H1 (cell line): ENCODE results near the gene SUCNR1. TPM values are rescaled to one million over a fixed set of nuclear protein-coding genes. Genes with fewer than 3 reads are reported as not detected.
"Not testable (repeated sequence)": the region's sequence is repeated elsewhere in the genome, so short reads cannot be mapped to it uniquely, and the experiment has no call there.

Source experiments
- CTCF ChIA-PET: fragments of 300-600 bp; sonication (Branson Sonifier 250); formaldehyde crosslinking; loops from one replicate; lab custom pipeline; 2021; ENCODE audit not compliant: partially characterized antibody; lab: Charles Lee
- POLR2A ChIA-PET: fragments of 300-600 bp; sonication (Branson Sonifier 250); formaldehyde crosslinking; loops from one replicate; lab custom pipeline; 2021; ENCODE audit warnings: inconsistent platforms; ENCODE audit not compliant: partially characterized antibody; lab: Charles Lee
- DNase-seq, 2 experiments: peaks; one replicate each; pipeline versions ENCODE4 v3.0.0 to v3.0.0-alpha.2; 2010 to 2022; ENCODE audit warnings: low spot score in 2 of 2, low read depth in 1 of 2, mixed read lengths in 1 of 2
- FAIRE-seq: peaks from 2 replicates; lab custom pipeline; 2011; peaks lifted over from hg19 to GRCh38; lab: Jason Lieb, UNC
- H2AFZ ChIP-seq: 2 replicates; pipeline ENCODE4 v1.8.1; 2012; ENCODE audit warnings: low read length, inconsistent platforms
- H2AK5ac ChIP-seq: 2 replicates; pipeline ENCODE4 v1.6.1; 2013; ENCODE audit warnings: low read depth, low read length
- H2BK120ac ChIP-seq: replicated peaks from 2 replicates; pipeline ENCODE3; 2013; ENCODE audit warnings: low read depth, low read length, inconsistent platforms
- H2BK12ac ChIP-seq: 2 replicates; pipeline ENCODE4 v1.6.1; 2013; ENCODE audit warnings: low read depth, low read length
- H2BK15ac ChIP-seq: 2 replicates; pipeline ENCODE4 v1.6.1; 2013; ENCODE audit warnings: low read length
- H2BK20ac ChIP-seq: 2 replicates; pipeline ENCODE4 v1.6.1; 2013; ENCODE audit warnings: low read length
- H2BK5ac ChIP-seq: 2 replicates; pipeline ENCODE4 v1.6.1; 2013; ENCODE audit warnings: low read depth, low read length
- H3K14ac ChIP-seq: 2 replicates; pipeline ENCODE4 v1.6.1; 2013; ENCODE audit warnings: inconsistent platforms; ENCODE audit not compliant: insufficient read length
- H3K18ac ChIP-seq: 2 replicates; pipeline ENCODE4 v1.6.1; 2013; ENCODE audit warnings: low read length; ENCODE audit errors: extremely low read depth
- H3K23ac ChIP-seq: 2 replicates; pipeline ENCODE4 v1.6.1; 2013; ENCODE audit warnings: inconsistent platforms; ENCODE audit not compliant: insufficient read length
- H3K23me2 ChIP-seq: 2 replicates; pipeline ENCODE4 v1.6.1; 2013; ENCODE audit warnings: low read depth, low read length
- H3K27ac ChIP-seq: 2 replicates; pipeline ENCODE4 v1.6.1; 2011; ENCODE audit warnings: low read depth, low read length, inconsistent platforms
- H3K27me3 ChIP-seq, 4 experiments: replicated peaks in 1 of 4; 1 replicate in 1 of 4; 2 replicates in 3 of 4; pipeline versions ENCODE4 v1.6.1 to v1.8.1; 2011 to 2013; ENCODE audit warnings: low read length in 3 of 4, mild to moderate bottlenecking in 3 of 4, inconsistent platforms in 2 of 4, mixed read lengths in 2 of 4, moderate library complexity in 1 of 4; ENCODE audit not compliant: control insufficient read depth in 3 of 4, insufficient read depth in 3 of 4; ENCODE audit errors: extremely low read depth in 1 of 4
- H3K36me3 ChIP-seq, 4 experiments: 2 replicates each; pipeline versions ENCODE4 v1.6.1 to v1.8.1; 2011 to 2013; ENCODE audit warnings: mild to moderate bottlenecking in 4 of 4, low read length in 3 of 4, moderate library complexity in 2 of 4, control low read depth in 1 of 4, inconsistent platforms in 1 of 4; ENCODE audit not compliant: insufficient read depth in 4 of 4, control insufficient read depth in 2 of 4
- H3K4ac ChIP-seq: replicated peaks from 2 replicates; pipeline ENCODE3; 2013; ENCODE audit warnings: low read length, low read depth, mixed read lengths, inconsistent platforms; ENCODE audit not compliant: insufficient read length
- H3K4me1 ChIP-seq, 4 experiments: replicated peaks in 1 of 4; 1 replicate in 1 of 4; 2 replicates in 3 of 4; pipeline versions ENCODE4 v1.6.1 to v1.8.1; 2011 to 2013; ENCODE audit warnings: low read length in 3 of 4, inconsistent platforms in 2 of 4, mixed read lengths in 1 of 4; ENCODE audit not compliant: insufficient read depth in 4 of 4, control insufficient read depth in 3 of 4
- H3K4me2 ChIP-seq, 2 experiments: 2 replicates each; pipeline versions ENCODE4 v1.6.1 to v1.8.1; 2011 to 2013; ENCODE audit warnings: low read depth in 2 of 2, low read length in 2 of 2, control low read depth in 1 of 2, inconsistent platforms in 1 of 2, mild to moderate bottlenecking in 1 of 2; ENCODE audit not compliant: insufficient read depth in 1 of 2
- H3K4me3 ChIP-seq, 4 experiments: fragments of 200-600, 300-600 bp in 1 of 4; sonication (generic), shearing (Covaris generic), sonication (Bioruptor Twin) in 1 of 4; 2 replicates each; pipeline versions ENCODE4 v1.5.1 to v1.8.1; 2011 to 2016; ENCODE audit warnings: low read length in 4 of 4, low read depth in 3 of 4, control low read depth in 2 of 4, inconsistent platforms in 2 of 4, mild to moderate bottlenecking in 2 of 4, mixed read lengths in 1 of 4, moderate library complexity in 1 of 4; ENCODE audit not compliant: insufficient read depth in 2 of 4; ENCODE audit errors: extremely low read depth in 1 of 4
- H3K56ac ChIP-seq: replicated peaks from 2 replicates; pipeline ENCODE3; 2013; ENCODE audit warnings: low read depth, mild to moderate bottlenecking, mixed read lengths, low read length, inconsistent platforms; ENCODE audit not compliant: insufficient read length
- H3K79me1 ChIP-seq: 2 replicates; pipeline ENCODE4 v1.6.1; 2013; ENCODE audit warnings: low read depth, low read length, control low read depth
- H3K79me2 ChIP-seq, 2 experiments: 2 replicates each; pipeline versions ENCODE4 v1.6.1 to v1.8.1; 2012 to 2013; ENCODE audit warnings: low read length in 2 of 2, mild to moderate bottlenecking in 2 of 2, inconsistent platforms in 1 of 2; ENCODE audit not compliant: insufficient read depth in 2 of 2, control insufficient read depth in 1 of 2
- H3K9ac ChIP-seq, 4 experiments: replicated peaks in 1 of 4; 1 replicate in 1 of 4; 2 replicates in 3 of 4; pipeline versions ENCODE4 v1.6.1 to v1.8.1; 2011 to 2013; ENCODE audit warnings: low read depth in 3 of 4, low read length in 3 of 4, control low read depth in 2 of 4, mild to moderate bottlenecking in 2 of 4, moderate library complexity in 2 of 4, inconsistent platforms in 1 of 4; ENCODE audit errors: extremely low read depth in 1 of 4
- H3K9me3 ChIP-seq, 2 experiments: 2 replicates each; pipeline versions ENCODE4 v1.6.1 to v1.8.1; 2012 to 2013; ENCODE audit warnings: mild to moderate bottlenecking in 2 of 2, moderate library complexity in 2 of 2, control low read depth in 1 of 2, inconsistent platforms in 1 of 2, low read depth in 1 of 2, low read length in 1 of 2, mixed read lengths in 1 of 2; ENCODE audit not compliant: insufficient read depth in 2 of 2
- H4K20me1 ChIP-seq, 2 experiments: replicated peaks in 1 of 2; 2 replicates each; pipeline versions ENCODE3 to v1.8.1; 2011 to 2013; ENCODE audit warnings: inconsistent platforms in 2 of 2, low read length in 2 of 2, mild to moderate bottlenecking in 1 of 2; ENCODE audit not compliant: insufficient read depth in 2 of 2, control insufficient read depth in 1 of 2
- H4K5ac ChIP-seq: 2 replicates; pipeline ENCODE4 v1.6.1; 2013; ENCODE audit warnings: low read length, low read depth, mixed read lengths, inconsistent platforms; ENCODE audit not compliant: insufficient read length
- H4K8ac ChIP-seq: 2 replicates; pipeline ENCODE4 v1.8.0; 2013; ENCODE audit warnings: mild to moderate bottlenecking, moderate library complexity, low read length, inconsistent platforms; ENCODE audit not compliant: insufficient read depth; ENCODE audit errors: extremely low read depth
- H4K91ac ChIP-seq: replicated peaks from 2 replicates; pipeline ENCODE3; 2013; ENCODE audit warnings: low read length, mixed read lengths, inconsistent platforms; ENCODE audit not compliant: insufficient read length
- WGBS, 2 experiments: shearing (Covaris generic) in 1 of 2; methylation state at CpG; one replicate each; pipeline versions ENCODE4 v1.1.6 to v1.1.7; 2013 to 2015; ENCODE audit warnings: low lambda C conversion rate in 2 of 2, mixed read lengths in 2 of 2, inconsistent platforms in 1 of 2, low coverage in 1 of 2, missing lambda C conversion rate in 1 of 2; ENCODE audit not compliant: insufficient replicate concordance in 2 of 2, insufficient coverage in 1 of 2, insufficient read length in 1 of 2; ENCODE audit errors: extremely low coverage in 1 of 2, missing lambda C conversion rate in 1 of 2; 5-methylcytosine and 5-hydroxymethylcytosine counted together
- polyA plus RNA-seq, 7 experiments: library from polyadenylated mRNA; depleted of rRNA in 3 of 7; stranded (reverse) in 5 of 7; unstranded in 2 of 7; fragments of >200 nt in 5 of 7; fragments of 200-250 nt in 2 of 7; gene quantifications; 1 replicate in 5 of 7; 2 replicates in 1 of 7; 4 replicates in 1 of 7; pipeline versions ENCODE4 v1.2.1 to v1.2.3, GENCODE V29; 2011 to 2013; ENCODE audit warnings: missing spikeins in 2 of 7, mixed read lengths in 2 of 7
- total RNA-seq: library from RNA; stranded (reverse); fragmentation: NEBNext Ultra II Directional; extraction: Animal tissue kit (Norgen Biotek cat#: 25700); gene quantifications from 2 replicates; pipeline ENCODE4 v1.2.1, GENCODE V29; 2021

SUCNR1 gene
- total and polyA plus RNA-seq, 2 of the 8 experiments (the other 6 are each of a cell fraction or from before 2014, with no cell fraction given) = not detected

GRCh38 chr3:151887450-151888211 lies 14.2 kb downstream of the SUCNR1 start:
- H3K27me3 ChIP-seq, H3K4me3 ChIP-seq, H3K36me3 ChIP-seq, DNase-seq, POLR2A ChIA-PET, H2AFZ ChIP-seq, H3K56ac ChIP-seq, H3K9ac ChIP-seq, H4K20me1 ChIP-seq, H3K79me1 ChIP-seq, H3K23ac ChIP-seq, H2AK5ac ChIP-seq, H3K9me3 ChIP-seq, H3K4me2 ChIP-seq, H3K79me2 ChIP-seq, H3K23me2 ChIP-seq, H2BK20ac ChIP-seq, H3K4ac ChIP-seq, H3K4me1 ChIP-seq, H3K27ac ChIP-seq, H4K91ac ChIP-seq, H3K18ac ChIP-seq, H2BK15ac ChIP-seq, H2BK120ac ChIP-seq, H4K8ac ChIP-seq, H2BK5ac ChIP-seq, H3K14ac ChIP-seq, H2BK12ac ChIP-seq, H4K5ac ChIP-seq, FAIRE-seq: not testable (repeated sequence)
- 64% methylated on average over 1 of the region's 3 CpGs; no CpG with 5 or more reads in 1 of the 2 experiments for WGBS, 2 experiments
- CTCF ChIA-PET = interaction anchor here (2.2 kb wide), 1 partner anchor 32 kb away, joined by 9 read pairs; no protein-coding TSS in a partner anchor
